Activated CD4-positive, CD25-positive, alpha-beta regulatory T cell treated with anti-CD3 and anti-CD28 coated beads, Interleukin-2, amount 50 U/mL, for 24 hours (primary cell): ENCODE data around the gene CYB5B.
"Not testable (repeated sequence)": the region's sequence is repeated elsewhere in the genome, so short reads cannot be mapped to it uniquely, and the experiment has no call there.

ENCODE experiments used
- ATAC-seq, 2 donors: fragments of 150-1000 bp; cut with Tn5 transposase; one replicate each; pipeline ENCODE4 v1.10.0; 2021; ENCODE audit warnings: mild to moderate bottlenecking in 1 of 2, moderate library complexity in 1 of 2

Gene CYB5B

DNA sequence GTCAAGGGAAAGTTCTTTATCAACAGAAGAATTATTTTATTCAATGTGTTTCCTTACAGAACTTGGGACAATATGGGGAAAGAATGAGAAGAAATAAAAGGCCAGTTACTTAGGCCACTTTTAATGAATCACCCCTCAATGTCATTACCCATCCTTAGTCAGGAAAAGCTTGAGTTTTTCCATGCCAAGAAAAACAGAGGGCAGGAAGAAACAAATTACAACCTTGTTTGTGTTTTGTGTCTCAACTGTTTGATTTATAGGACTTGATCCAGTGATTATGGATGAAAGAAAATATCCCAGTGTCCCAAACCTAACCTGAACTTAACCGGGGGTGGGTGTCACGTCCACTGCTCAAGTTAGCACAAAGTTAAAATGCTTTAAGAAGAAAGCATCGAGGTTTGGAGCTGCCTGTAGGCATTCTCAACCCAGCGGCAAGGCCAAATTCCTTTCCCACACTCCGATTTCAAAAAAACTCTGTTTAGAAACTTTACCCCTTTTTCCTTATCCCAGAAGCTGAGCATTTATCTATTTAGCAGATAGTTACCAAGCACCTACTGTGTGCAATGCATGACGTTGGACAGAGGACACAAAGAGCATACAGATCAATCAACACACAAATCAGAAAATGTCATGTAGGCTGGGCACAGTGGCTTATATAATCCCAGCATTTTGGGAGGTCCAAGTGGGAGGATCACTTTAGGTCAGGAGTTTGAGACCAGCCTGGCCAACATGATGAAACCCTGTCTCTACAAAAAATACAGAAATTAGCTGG, 14.0 kb upstream of the CYB5B start:
- ATAC-seq, result no peak

- no peak for ATAC-seq
These were observed 13.1 kb upstream of the CYB5B start for GRCh38 chr16:69411064-69411985.

DNA sequence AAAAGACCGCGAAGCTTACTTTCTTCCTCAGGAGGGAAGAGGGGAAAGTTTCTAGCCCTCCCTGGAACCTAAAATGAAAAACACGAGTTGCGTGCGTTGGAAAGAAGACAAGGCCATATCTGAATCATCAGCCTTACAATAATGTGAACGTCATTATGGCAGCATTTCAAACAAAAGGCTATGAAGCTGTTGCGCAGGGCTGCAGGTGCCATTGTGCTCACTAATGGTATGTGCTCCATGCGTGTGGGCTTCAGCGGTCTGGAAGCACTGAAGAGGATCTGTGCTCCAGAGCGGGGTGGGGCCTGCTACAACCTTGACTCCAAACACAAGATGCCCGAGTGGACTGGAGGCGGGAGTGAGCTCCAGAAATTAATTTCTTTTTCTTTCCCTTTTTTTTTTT, 12.1 kb upstream of the CYB5B start:
- no peak for ATAC-seq

DNA sequence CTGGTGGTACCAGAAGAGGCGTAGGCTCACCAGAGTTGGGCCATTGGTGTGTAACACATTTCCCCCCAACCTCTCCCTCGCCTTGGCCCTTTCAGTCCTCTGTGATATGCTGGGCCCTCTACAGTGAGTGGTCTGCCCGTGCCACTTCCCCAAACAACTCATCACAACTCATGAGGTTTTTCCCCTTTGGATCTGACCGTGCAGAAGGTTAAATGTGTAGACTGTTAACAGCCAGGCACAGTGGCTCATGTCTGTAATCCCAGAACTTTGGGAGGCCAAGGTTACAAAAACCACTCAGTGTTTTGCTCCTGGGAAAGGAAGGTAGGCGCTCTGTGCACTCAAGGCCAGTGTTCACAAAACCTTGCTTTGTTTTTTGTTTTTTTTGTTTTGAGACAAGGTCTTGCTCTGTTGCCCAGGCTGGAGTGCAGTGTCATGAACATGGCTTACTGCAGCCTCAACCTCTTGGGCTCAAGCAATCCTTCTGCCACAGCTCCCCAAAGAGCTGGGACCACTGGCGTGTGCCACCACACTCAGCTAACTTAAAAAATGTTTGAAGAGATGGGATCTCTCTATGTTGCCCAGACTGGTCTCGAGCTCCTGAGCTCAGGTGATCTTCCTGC, 11.3 kb upstream of the CYB5B start:
- ATAC-seq, result no peak

DNA sequence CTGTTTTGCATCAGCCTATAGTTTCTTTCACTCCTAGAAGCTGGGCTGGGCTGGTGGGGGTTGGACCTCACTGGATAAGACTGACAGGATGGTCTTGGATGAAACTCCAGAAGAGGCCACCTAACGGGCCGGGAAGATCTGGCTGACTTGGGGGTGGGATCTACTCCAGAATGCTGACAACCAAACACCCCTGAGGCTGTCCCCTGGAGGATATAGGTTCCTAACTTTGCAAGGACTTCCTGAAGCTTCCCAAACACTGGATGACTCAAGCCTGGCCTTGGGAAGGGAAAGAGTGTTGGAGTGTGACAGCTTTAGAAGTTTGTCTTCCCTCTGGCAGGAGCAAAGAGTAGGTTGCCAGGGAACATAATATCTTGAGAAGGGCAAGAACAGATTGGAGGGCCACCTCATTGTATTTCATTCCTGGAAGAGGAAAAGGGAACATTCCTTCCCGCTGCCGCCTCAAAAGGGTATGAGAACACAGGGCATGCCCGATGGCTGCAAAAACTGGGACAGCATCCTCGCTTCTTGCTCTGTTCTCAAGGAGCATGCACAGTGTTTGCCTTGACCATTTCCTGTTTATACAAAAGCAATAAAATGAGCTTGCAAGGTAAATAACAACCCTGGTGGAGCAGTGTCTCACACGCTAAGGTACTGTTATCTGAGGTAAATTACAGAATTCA, 6.8 kb upstream of the CYB5B start:
- ATAC-seq, result no peak

DNA sequence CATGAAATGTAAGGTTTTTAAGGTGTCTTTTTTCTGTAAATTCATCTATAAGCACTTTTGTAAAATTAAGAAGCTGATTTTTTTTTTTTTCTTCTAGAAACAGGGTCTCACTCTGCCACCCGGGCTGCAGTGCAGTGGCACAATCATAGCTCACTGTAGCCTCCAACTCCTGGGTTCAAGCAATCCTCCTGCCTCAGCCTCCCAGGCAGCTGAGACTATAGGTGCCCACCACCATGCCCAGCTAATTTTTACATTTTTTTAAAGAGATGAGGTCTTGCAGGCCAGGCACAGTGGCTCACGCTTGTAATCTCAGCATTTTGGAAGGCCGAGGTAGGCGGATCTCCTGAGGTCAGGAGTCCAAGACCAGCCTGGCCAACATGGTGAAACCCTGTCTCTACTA, 4.5 kb upstream of the CYB5B start:
- ATAC-seq, result no peak

- ATAC-seq, result no peak
These were observed 1.2 kb upstream of the CYB5B start for GRCh38 chr16:69423189-69423588.

GRCh38 chr16:69424935-69425784, 741 bp downstream of the CYB5B start:
- ATAC-seq, result no peak

GRCh38 chr16:69428652-69429051, 4.2 kb downstream of the CYB5B start:
- ATAC-seq, result no peak

- not testable (repeated sequence) for ATAC-seq
These were observed 4.7 kb downstream of the CYB5B start for GRCh38 chr16:69429058-69429640.

DNA sequence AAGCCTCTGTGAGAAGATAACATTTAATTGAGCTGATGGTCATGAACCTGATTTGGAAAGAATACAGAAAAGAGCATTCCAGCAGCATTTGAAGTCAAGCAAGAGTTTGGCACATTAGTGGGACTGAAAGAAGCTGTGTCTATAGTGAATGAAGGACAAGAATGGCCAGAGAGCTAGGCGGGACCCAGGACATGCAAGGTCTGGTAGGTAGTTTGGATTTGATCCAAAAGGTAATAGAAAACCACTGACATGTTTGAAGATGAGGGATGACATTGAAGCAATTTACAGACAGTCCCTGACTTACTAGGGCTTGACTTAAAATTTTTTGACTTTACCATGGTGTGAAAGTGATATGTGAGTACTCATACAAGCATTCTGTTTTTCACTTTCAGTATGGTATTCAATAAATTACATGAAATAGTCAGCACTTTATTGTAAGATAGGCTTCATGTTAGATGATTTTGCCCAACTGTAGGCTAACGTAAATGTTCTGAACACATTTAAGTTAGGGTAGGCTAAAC, 7.6 kb downstream of the CYB5B start:
- peak; percentile 65 to 69 for ATAC-seq

GRCh38 chr16:69434066-69434465, 9.6 kb downstream of the CYB5B start:
- ATAC-seq, result no peak

GRCh38 chr16:69435977-69436820, 11.8 kb downstream of the CYB5B start:
- ATAC-seq, result no peak

GRCh38 chr16:69436896-69437295, 12.5 kb downstream of the CYB5B start:
- ATAC-seq, result no peak

- peak; percentile 58 to 71 for ATAC-seq
These were observed 14.0 kb downstream of the CYB5B start for GRCh38 chr16:69438465-69438864.

- ATAC-seq, result no peak
These were observed 15.8 kb downstream of the CYB5B start for GRCh38 chr16:69440250-69440649.

- not testable (repeated sequence) for ATAC-seq
These were observed 16.6 kb downstream of the CYB5B start for GRCh38 chr16:69441030-69441429.

DNA sequence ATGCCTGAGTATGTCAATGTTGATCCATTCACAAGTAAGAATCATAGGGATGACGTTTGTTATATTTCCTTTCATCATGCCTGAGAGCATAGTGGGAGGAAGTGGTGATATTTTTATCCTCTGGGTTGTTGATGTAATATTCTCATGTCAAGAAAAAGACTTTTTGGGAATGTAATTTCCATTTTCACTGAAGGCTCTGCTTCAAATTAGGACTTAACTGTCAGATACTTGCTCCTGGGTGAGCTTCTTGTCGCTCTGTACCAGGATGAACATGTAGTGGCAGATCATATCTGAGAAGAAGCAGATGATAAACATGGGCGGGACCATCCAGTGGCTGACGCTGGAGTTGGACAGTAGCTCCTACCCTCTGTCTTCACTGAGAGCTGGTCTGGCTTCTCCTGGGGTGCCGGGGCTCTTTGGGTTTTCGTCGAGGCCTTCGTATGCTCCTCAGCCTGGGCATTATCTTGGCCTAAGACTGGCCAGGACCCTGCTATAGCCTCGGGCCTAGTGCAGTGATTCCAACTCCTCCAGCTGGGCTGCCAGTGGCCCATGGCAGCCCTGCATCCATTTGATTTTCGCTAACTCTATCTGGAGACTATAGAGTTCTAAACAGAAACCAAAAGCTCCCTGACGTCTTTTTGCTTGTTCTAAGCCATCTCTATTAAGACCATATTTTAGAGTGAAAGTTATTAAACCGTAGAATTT, 19.7 kb downstream of the CYB5B start:
- peak; percentile 72 to 85 for ATAC-seq

DNA sequence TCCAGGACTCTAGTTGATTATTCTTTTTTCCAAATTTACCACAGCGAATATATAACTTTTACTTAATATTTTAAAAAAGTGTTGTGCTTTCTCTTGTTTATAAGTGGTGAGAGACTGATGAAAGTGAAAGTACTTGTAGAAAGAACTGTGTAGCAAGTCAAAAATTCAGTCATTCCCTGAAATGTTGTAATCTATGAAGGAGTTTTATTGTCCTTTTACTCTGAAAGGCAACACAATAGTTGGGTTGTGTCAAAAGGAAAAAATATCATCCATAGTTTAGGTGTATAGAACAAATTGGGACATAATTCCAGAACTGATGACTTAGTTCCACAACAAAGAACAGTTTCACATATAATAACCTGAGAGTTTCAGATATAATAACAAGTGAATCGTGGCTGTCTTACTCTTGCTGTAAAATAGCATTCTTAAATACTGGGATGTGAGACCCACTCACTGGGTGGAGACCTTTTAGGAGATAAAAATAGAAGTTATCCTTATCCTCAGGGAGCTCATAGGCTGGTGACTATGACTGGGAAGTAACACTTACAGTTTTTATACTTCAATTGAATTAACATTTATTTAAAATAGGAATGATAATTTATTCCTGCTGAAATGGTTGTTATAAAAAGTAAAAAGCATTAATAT, 20.6 kb downstream of the CYB5B start:
- ATAC-seq, result peak in 1 of 2 donors; percentile 37
